HUES64 (cell line): ENCODE data around the gene FAM234A.

Experiments used
- H3K27ac ChIP-seq: 2 replicates; pipeline ENCODE4 v1.7.0; 2013; ENCODE audit warnings: low read depth, low read length, inconsistent platforms
- H3K27me3 ChIP-seq: 2 replicates; pipeline ENCODE4 v1.6.1; 2013; ENCODE audit warnings: mild to moderate bottlenecking, low read length; ENCODE audit not compliant: insufficient read depth
- H3K36me3 ChIP-seq: 2 replicates; pipeline ENCODE4 v1.6.1; 2013; ENCODE audit warnings: mild to moderate bottlenecking, low read length; ENCODE audit not compliant: insufficient read depth
- H3K4me1 ChIP-seq: 2 replicates; pipeline ENCODE4 v1.6.1; 2013; ENCODE audit warnings: mild to moderate bottlenecking, low read length, moderate library complexity; ENCODE audit not compliant: insufficient read depth
- H3K4me3 ChIP-seq: 2 replicates; pipeline ENCODE4 v1.5.1; 2013; ENCODE audit warnings: mild to moderate bottlenecking, low read length, moderate library complexity
- H3K9ac ChIP-seq: 2 replicates; pipeline ENCODE4 v1.6.1; 2013; ENCODE audit warnings: mild to moderate bottlenecking, low read depth, low read length
- H3K9me3 ChIP-seq: 2 replicates; pipeline ENCODE4 v1.6.1; 2013; ENCODE audit warnings: low read depth, low read length; ENCODE audit not compliant: insufficient read depth
- WGBS: fragments of 150-250, 120-280 bp; methylation state at CpG from one replicate; pipeline ENCODE4 v1.1.7; 2013; ENCODE audit warnings: missing lambda C conversion rate; 5-methylcytosine and 5-hydroxymethylcytosine counted together

FAM234A gene

DNA sequence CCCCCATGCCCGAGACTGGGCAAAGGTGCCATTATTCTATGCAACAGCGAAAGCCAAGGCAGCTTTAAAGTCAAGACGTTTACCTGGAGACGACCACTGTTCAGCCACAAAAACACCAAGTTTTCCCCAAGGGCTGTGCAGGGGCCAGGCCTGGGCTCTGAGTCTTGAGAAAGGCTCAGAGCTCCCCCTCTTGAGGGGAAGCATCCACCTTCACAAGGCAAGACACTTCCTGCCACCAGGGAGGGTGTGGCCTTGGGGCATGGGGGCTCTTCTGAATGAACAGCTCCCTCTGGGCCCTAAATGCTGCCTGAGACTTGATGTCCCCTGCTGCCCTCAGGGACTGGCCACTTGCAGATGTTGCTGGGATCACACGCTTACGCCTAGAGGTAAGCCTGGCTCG, 74.9 kb downstream of the FAM234A start:
- 88% methylated on average over 7 of the region's 7 CpGs for WGBS
- no peak overlapping the region; the same call in 1 of the 2 replicates for H3K9ac ChIP-seq
- H3K4me3 ChIP-seq, result no peak overlapping the region
- peaks cover 62% of the 10 kb centered on the region for H3K36me3 ChIP-seq
- H3K9me3 ChIP-seq, result no peaks in the 10 kb centered on the region
- H3K27ac ChIP-seq, result no peak overlapping the region
- H3K4me1 ChIP-seq, result no peaks in the 10 kb centered on the region
- no peaks in the 10 kb centered on the region for H3K27me3 ChIP-seq

DNA sequence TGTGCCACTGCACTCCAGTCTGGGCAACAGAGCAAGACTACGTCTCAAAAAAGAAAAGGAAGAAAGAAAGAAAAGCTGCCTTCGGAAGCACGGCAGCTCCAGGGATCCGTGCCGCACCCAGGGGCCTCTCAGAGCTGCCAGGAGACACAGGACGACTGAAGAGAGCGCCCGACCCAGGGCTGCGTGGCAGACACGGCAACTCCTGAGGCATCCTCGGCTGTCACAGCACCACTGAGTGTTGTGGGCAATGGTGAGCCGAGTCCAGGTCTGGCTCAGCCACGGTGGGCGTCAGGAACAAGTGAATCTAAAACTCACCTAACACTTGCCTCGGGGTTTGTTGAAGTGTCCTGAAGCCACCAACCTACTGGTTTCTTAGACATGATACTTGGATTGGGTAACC, 77.1 kb downstream of the FAM234A start:
- WGBS, result 96% methylated on average over 15 of the region's 15 CpGs

DNA sequence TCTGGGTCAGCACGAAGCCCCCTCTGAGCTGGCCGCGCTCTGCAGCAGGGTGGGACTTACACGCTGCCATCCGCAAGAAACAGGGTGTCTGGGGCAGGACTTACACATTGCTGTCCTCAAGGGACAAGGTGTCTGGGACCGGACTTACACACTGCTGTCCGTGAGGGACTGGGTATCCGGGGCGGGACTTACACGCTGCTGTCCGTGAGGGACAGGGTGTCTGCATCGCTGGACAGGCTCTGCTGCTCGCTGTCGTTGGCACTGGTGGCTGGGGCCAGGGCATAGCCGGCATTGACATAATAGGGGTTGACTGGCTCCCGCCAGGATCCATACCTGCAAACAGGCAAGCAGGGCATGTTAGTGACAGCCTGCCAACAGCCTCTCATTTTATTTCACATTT, 79.7 kb downstream of the FAM234A start:
- H3K4me1 ChIP-seq, result peaks cover 6% of the 10 kb centered on the region; the same call in 1 of the 2 replicates
- no peak overlapping the region for H3K27ac ChIP-seq
- WGBS, result 96% methylated on average over 16 of the region's 16 CpGs
- peaks cover 41% of the 10 kb centered on the region for H3K36me3 ChIP-seq
- no peak overlapping the region for H3K4me3 ChIP-seq
- no peaks in the 10 kb centered on the region for H3K27me3 ChIP-seq
- H3K9ac ChIP-seq, result no peak overlapping the region
- no peaks in the 10 kb centered on the region for H3K9me3 ChIP-seq

More for the DNA sequence above, 77.1 kb downstream of the FAM234A start:
- Histone ChIP-seq H3K27me3 (no peaks in the 10 kb centered on the region), H3K9me3 (no peaks in the 10 kb centered on the region), H3K4me1 (no peaks in the 10 kb centered on the region), H3K9ac (no peak overlapping the region), H3K27ac (no peak overlapping the region), H3K4me3 (no peak overlapping the region), H3K36me3 (peaks cover 63% of the 10 kb centered on the region)

DNA sequence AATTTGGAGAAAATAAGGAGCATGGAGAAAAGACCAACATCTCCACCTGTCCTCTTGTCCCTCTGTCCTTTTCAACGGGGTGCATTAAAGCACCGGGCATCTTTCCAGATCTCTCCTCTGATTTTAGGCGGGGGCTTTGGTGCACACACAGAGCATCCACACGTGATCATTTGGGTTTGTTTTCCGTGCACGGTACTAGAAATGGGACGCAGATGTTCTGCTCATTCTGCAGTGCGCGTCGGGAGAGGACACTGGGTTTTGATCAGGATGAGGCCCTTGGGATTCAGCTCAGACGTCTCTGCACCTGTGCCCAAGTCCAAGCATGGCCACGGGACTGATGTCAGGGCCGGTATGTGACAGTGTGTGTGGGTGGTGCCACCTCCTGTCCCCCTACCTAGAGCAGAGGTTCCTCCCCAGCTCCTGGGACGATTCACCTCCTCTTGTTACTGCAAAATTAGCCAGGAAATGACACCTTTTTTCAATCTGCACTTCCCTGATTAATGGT, 80.2 kb downstream of the FAM234A start:
- WGBS, result 94% methylated on average over 14 of the region's 14 CpGs
- H3K9ac ChIP-seq, result no peak overlapping the region
- peaks cover 38% of the 10 kb centered on the region for H3K36me3 ChIP-seq
- H3K4me3 ChIP-seq, result no peak overlapping the region
- no peaks in the 10 kb centered on the region for H3K27me3 ChIP-seq
- H3K9me3 ChIP-seq, result no peaks in the 10 kb centered on the region
- peaks cover 6% of the 10 kb centered on the region; the same call in 1 of the 2 replicates for H3K4me1 ChIP-seq
- no peak overlapping the region for H3K27ac ChIP-seq
